NT2/D1 (cell line): ENCODE measurements around the gene PEAK1.

Source experiments
- SUZ12 ChIP-seq: IDR thresholded peaks from 2 replicates; pipeline ENCODE4 v1.6.1; 2011; ENCODE audit not compliant: insufficient read length, insufficient read depth; ENCODE audit errors: extremely low read depth
- YY1 ChIP-seq: IDR thresholded peaks from 2 replicates; pipeline ENCODE4 v1.6.1; 2011; ENCODE audit not compliant: insufficient read length, insufficient read depth
- ZNF274 ChIP-seq: IDR thresholded peaks from 2 replicates; pipeline ENCODE4 v1.6.1; 2011; ENCODE audit warnings: mild to moderate bottlenecking, low read depth, low read length

DNA sequence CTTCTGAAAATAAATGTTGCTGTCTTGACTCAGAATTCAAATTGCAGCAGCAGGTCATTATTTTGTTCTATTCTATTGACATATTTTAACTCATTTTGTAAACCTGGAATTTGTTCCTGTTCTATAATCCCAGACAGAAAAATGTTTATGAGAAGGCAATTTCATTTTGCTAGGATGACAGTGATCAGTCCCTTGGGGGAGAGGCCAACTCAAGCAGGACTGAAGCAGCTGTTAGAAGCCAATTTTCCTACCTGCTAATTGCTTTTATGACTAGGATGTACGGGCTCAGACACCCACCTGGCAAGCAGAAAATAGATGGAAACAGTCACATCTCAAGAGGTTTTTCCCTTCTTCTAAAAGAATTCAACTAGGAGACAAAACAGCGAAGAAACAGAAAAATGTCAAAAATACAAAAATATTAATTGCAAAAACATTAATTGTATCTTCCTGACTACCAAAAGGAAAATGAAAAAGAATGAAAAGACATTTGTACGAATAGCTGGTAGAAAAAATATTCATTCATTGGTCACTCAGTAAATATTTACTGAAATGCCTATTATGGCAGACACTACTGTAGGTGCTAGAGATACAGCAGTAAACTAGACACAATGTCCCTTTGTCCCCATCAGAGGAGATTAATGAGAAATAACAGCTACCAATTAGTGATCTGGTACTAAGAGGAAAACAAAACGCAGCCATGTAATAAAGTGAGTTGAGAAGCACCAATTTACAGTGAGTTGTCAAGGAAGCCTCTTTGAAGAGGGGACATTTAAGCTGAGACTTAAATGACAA, 73.5 kb downstream of the PEAK1 start:
- TF ChIP-seq YY1, result no peak
- TF ChIP-seq ZNF274, result no peak
- TF ChIP-seq SUZ12, result no peak
